22Rv1 (cell line): ENCODE data around the gene CSNK1D.
A peak's percentile ranks its signal among the peaks of the same experiment; 100 is the strongest.

Experiments used
- ZFX ChIP-seq: fragments of 450-650 bp; IDR thresholded peaks from 2 replicates; pipeline ENCODE4 v1.6.1; 2017; ENCODE audit warnings: antibody characterized with exemption, borderline replicate concordance
- TF ChIP-seq, protein P1 (sequence below): fragments of 450-650 bp; IDR thresholded peaks from 2 replicates; pipeline ENCODE4 v1.5.1; 2017; ENCODE audit warnings: mild to moderate bottlenecking

DNA sequence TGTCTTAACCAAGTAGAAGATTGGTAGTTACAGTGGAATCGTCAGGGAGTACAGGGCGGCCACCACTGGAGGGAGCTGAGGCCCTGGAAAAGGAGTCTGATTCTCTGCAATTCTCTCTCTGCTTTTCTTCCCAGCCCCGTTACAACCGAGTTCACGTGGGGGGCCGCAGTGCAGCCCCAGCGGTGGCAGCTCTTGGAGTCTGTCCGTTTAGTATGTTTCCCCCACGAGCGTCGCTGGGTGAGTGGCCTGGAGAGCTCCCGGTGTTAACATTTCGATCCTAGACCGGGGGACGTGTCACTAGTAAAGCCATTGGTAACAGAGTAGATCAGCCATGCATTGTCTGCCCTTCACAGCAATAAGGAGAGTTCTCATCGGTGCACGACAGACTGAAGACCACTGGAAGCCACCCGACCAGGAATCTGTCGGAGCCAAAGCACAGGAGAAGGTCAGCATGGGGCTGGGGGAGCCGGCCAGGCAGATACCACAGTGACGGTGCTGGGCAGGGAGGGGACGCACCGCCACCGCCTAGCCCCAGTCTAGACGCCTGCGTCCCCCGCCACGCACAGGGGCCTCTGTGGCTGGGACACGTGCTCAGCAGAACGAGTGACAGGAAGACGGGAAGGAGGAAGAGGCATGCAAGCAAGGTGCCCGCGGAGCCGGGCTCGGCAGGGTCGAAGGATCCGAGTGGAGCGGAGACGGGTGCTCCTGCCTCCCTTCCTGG is 28.9 kb downstream of the CSNK1D start:
- TF ChIP-seq, protein P1, sequence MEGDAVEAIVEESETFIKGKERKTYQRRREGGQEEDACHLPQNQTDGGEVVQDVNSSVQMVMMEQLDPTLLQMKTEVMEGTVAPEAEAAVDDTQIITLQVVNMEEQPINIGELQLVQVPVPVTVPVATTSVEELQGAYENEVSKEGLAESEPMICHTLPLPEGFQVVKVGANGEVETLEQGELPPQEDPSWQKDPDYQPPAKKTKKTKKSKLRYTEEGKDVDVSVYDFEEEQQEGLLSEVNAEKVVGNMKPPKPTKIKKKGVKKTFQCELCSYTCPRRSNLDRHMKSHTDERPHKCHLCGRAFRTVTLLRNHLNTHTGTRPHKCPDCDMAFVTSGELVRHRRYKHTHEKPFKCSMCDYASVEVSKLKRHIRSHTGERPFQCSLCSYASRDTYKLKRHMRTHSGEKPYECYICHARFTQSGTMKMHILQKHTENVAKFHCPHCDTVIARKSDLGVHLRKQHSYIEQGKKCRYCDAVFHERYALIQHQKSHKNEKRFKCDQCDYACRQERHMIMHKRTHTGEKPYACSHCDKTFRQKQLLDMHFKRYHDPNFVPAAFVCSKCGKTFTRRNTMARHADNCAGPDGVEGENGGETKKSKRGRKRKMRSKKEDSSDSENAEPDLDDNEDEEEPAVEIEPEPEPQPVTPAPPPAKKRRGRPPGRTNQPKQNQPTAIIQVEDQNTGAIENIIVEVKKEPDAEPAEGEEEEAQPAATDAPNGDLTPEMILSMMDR: peak; percentile 54
- TF ChIP-seq ZFX: no peak
